Measurements from ENCODE around the gene TTC7B.

GRCh38 chr14:90513161-90514014 lies 302.8 kb downstream of the TTC7B start:
- no peak for TF ChIP-seq CTCF (IDR thresholded peaks at IDR 0.05; ENCODE audit: low read depth, low read length)
- no peak for TF ChIP-seq MYC (IDR thresholded peaks at IDR 0.05; ENCODE audit: low read depth, low read length)
- TF ChIP-seq POLR2A (IDR thresholded peaks at IDR 0.05; ENCODE audit: extremely low read depth, insufficient read length), result no peak
- TF ChIP-seq MAX (IDR thresholded peaks at IDR 0.05; ENCODE audit: low read depth, low read length), result no peak

Data from NB4 (cell line).